Activated naive CD4-positive, alpha-beta T cell treated with anti-CD3 and anti-CD28 coated beads, Interleukin-2, amount 10 ng/mL, durations not matched to agents 7 days and 5 days (primary cell): ENCODE measurements around the gene NIPSNAP2.
"Not testable (repeated sequence)": the region's sequence is repeated elsewhere in the genome, so short reads cannot be mapped to it uniquely, and the experiment has no call there.

Experiments used
- CTCF ChIA-PET: fragments of 350-600 bp; sonication (Branson Sonifier 250); formaldehyde crosslinking; loops from one replicate; lab custom pipeline; 2021; ENCODE audit warnings: antibody characterized with exemption; lab: Charles Lee
- DNase-seq: peaks from one replicate; pipeline ENCODE4 v3.0.0-alpha.2; 2020
- H3K27ac Mint-ChIP-seq: one replicate; pipeline ENCODE4 v1.8.0; 2021; ENCODE audit warnings: mild to moderate bottlenecking, moderate library complexity, mixed read lengths
- H3K27me3 Mint-ChIP-seq: one replicate; pipeline ENCODE4 v1.8.0; 2021; ENCODE audit warnings: mild to moderate bottlenecking, mixed read lengths
- H3K36me3 Mint-ChIP-seq: one replicate; pipeline ENCODE4 v1.8.0; 2021; ENCODE audit warnings: mixed read lengths
- H3K4me1 Mint-ChIP-seq: one replicate; pipeline ENCODE4 v1.8.0; 2021; ENCODE audit warnings: mixed read lengths
- H3K4me3 Mint-ChIP-seq: one replicate; pipeline ENCODE4 v1.8.0; 2021; ENCODE audit warnings: mild to moderate bottlenecking, moderate library complexity, mixed read lengths
- H3K9me3 Mint-ChIP-seq: one replicate; pipeline ENCODE4 v1.8.0; 2021; ENCODE audit warnings: mixed read lengths

NIPSNAP2 gene

GRCh38 chr7:56007167-56007652 lies 42.8 kb downstream of the NIPSNAP2 start:
- no peak for DNase-seq
- CTCF ChIA-PET = interaction anchor here (0.6 to 4.2 kb wide), 5 partner anchors 8 to 97 kb away, joined by 3 to 41 read pairs (median 3); no protein-coding TSS in a partner anchor
- H3K4me3 Mint-ChIP-seq = no peak overlapping the region
- H3K9me3 Mint-ChIP-seq = no peaks in the 10 kb centered on the region
- no peaks in the 10 kb centered on the region for H3K4me1 Mint-ChIP-seq
- no peaks in the 10 kb centered on the region for H3K27me3 Mint-ChIP-seq
- H3K27ac Mint-ChIP-seq = no peak overlapping the region
- peaks cover 3% of the 10 kb centered on the region for H3K36me3 Mint-ChIP-seq

GRCh38 chr7:56007891-56008290 lies 43.5 kb downstream of the NIPSNAP2 start:
- Mint-ChIP-seq H3K4me3 (no peak overlapping the region), H3K4me1 (no peaks in the 10 kb centered on the region), H3K27ac (no peak overlapping the region), H3K27me3 (no peaks in the 10 kb centered on the region), H3K36me3 (peaks cover 3% of the 10 kb centered on the region), H3K9me3 (no peaks in the 10 kb centered on the region)
- DNase-seq = no peak
- CTCF ChIA-PET = interaction anchor here (0.6 to 4.2 kb wide), 3 partner anchors 9 to 66 kb away, joined by 3 to 41 read pairs (median 3); no protein-coding TSS in a partner anchor

- H3K27me3 Mint-ChIP-seq = no peaks in the 10 kb centered on the region
- H3K9me3 Mint-ChIP-seq = no peaks in the 10 kb centered on the region
- H3K4me3 Mint-ChIP-seq = no peak overlapping the region
- H3K36me3 Mint-ChIP-seq = peaks cover 9% of the 10 kb centered on the region
- H3K27ac Mint-ChIP-seq = no peak overlapping the region
- CTCF ChIA-PET = no interaction called here
- no peaks in the 10 kb centered on the region for H3K4me1 Mint-ChIP-seq
- DNase-seq = no peak
Observed at GRCh38 chr7:56009695-56010094, 45.3 kb downstream of the NIPSNAP2 start.

GRCh38 chr7:56017015-56017414 lies 52.6 kb downstream of the NIPSNAP2 start:
- H3K36me3 Mint-ChIP-seq, H3K27ac Mint-ChIP-seq, H3K9me3 Mint-ChIP-seq, CTCF ChIA-PET, H3K4me3 Mint-ChIP-seq, DNase-seq, H3K27me3 Mint-ChIP-seq, H3K4me1 Mint-ChIP-seq: not testable (repeated sequence)

- DNase-seq = no peak
- Mint-ChIP-seq H3K36me3 (no peaks in the 10 kb centered on the region), H3K4me1 (no peaks in the 10 kb centered on the region), H3K27ac (no peak overlapping the region), H3K4me3 (no peak overlapping the region), H3K27me3 (no peaks in the 10 kb centered on the region), H3K9me3 (no peaks in the 10 kb centered on the region)
- CTCF ChIA-PET = no interaction called here
Observed at GRCh38 chr7:56019501-56019900, 55.1 kb downstream of the NIPSNAP2 start.

GRCh38 chr7:56023500-56023899 lies 59.1 kb downstream of the NIPSNAP2 start:
- CTCF ChIA-PET = no interaction called here
- H3K27ac Mint-ChIP-seq = no peak overlapping the region

GRCh38 chr7:56026538-56026937 lies 62.2 kb downstream of the NIPSNAP2 start:
- Mint-ChIP-seq H3K27me3 (no peaks in the 10 kb centered on the region), H3K9me3 (no peaks in the 10 kb centered on the region), H3K27ac (no peak overlapping the region), H3K4me3 (no peak overlapping the region), H3K4me1 (no peaks in the 10 kb centered on the region), H3K36me3 (peaks cover 5% of the 10 kb centered on the region)
- DNase-seq = no peak
- CTCF ChIA-PET = no interaction called here

More at GRCh38 chr7:56023500-56023899, 59.1 kb downstream of the NIPSNAP2 start:
- no peaks in the 10 kb centered on the region for H3K9me3 Mint-ChIP-seq
- no peaks in the 10 kb centered on the region for H3K27me3 Mint-ChIP-seq
- no peak overlapping the region for H3K4me3 Mint-ChIP-seq
- H3K4me1 Mint-ChIP-seq = no peaks in the 10 kb centered on the region
- no peak for DNase-seq
- peaks cover 3% of the 10 kb centered on the region for H3K36me3 Mint-ChIP-seq

GRCh38 chr7:56028942-56029630 lies 64.7 kb downstream of the NIPSNAP2 start:
- CTCF ChIA-PET = interaction anchor here (0.6 kb wide), 1 partner anchor 46 kb away, joined by 3 read pairs; no protein-coding TSS in a partner anchor
- Mint-ChIP-seq H3K27ac (no peak overlapping the region), H3K4me3 (no peak overlapping the region), H3K4me1 (peaks cover 10% of the 10 kb centered on the region), H3K9me3 (no peaks in the 10 kb centered on the region), H3K27me3 (no peaks in the 10 kb centered on the region), H3K36me3 (peaks cover 6% of the 10 kb centered on the region)
- DNase-seq = no peak

- Mint-ChIP-seq H3K36me3 (peaks cover 5% of the 10 kb centered on the region), H3K4me1 (peaks cover 15% of the 10 kb centered on the region), H3K4me3 (no peak overlapping the region), H3K27me3 (no peaks in the 10 kb centered on the region), H3K27ac (no peak overlapping the region), H3K9me3 (no peaks in the 10 kb centered on the region)
- no peak for DNase-seq
- CTCF ChIA-PET = no interaction called here
Observed at GRCh38 chr7:56030340-56030739, 66.0 kb downstream of the NIPSNAP2 start.

GRCh38 chr7:56031556-56031955 lies 67.2 kb downstream of the NIPSNAP2 start:
- H3K27ac Mint-ChIP-seq, H3K9me3 Mint-ChIP-seq, H3K4me3 Mint-ChIP-seq, DNase-seq, H3K36me3 Mint-ChIP-seq, H3K27me3 Mint-ChIP-seq, CTCF ChIA-PET: not testable (repeated sequence)
- H3K4me1 Mint-ChIP-seq = peaks cover 15% of the 10 kb centered on the region

GRCh38 chr7:56032578-56032977 lies 68.2 kb downstream of the NIPSNAP2 start:
- not testable (repeated sequence) for H3K27ac Mint-ChIP-seq

GRCh38 chr7:56033671-56034432 lies 69.5 kb downstream of the NIPSNAP2 start:
- Mint-ChIP-seq H3K4me1 (peaks cover 15% of the 10 kb centered on the region), H3K36me3 (peaks cover 3% of the 10 kb centered on the region), H3K9me3 (no peaks in the 10 kb centered on the region), H3K27me3 (no peaks in the 10 kb centered on the region), H3K4me3 (peak overlapping the region; percentile 77), H3K27ac (peak overlapping the region; percentile 82)
- peak; percentile 86 for DNase-seq
- CTCF ChIA-PET = interaction anchor here (0.9 to 1.5 kb wide), 3 partner anchors 17 to 41 kb away, joined by 4 read pairs; partner anchors contain the start of genes CCT6A and PSPH

More at GRCh38 chr7:56032578-56032977, 68.2 kb downstream of the NIPSNAP2 start:
- H3K4me1 Mint-ChIP-seq = peaks cover 15% of the 10 kb centered on the region
- CTCF ChIA-PET, DNase-seq, H3K36me3 Mint-ChIP-seq, H3K9me3 Mint-ChIP-seq, H3K4me3 Mint-ChIP-seq, H3K27me3 Mint-ChIP-seq: not testable (repeated sequence)

GRCh38 chr7:56040730-56041129 lies 76.3 kb downstream of the NIPSNAP2 start:
- Mint-ChIP-seq H3K27me3 (no peaks in the 10 kb centered on the region), H3K27ac (no peak overlapping the region), H3K9me3 (no peaks in the 10 kb centered on the region), H3K4me1 (no peaks in the 10 kb centered on the region), H3K36me3 (peaks cover 2% of the 10 kb centered on the region), H3K4me3 (no peak overlapping the region)
- CTCF ChIA-PET = no interaction called here
- DNase-seq = no peak

- H3K27ac Mint-ChIP-seq, H3K27me3 Mint-ChIP-seq, DNase-seq, CTCF ChIA-PET, H3K36me3 Mint-ChIP-seq, H3K9me3 Mint-ChIP-seq, H3K4me3 Mint-ChIP-seq: not testable (repeated sequence)
- peaks cover 17% of the 10 kb centered on the region for H3K4me1 Mint-ChIP-seq
Observed at GRCh38 chr7:56045758-56046157, 81.4 kb downstream of the NIPSNAP2 start.
